Aorta (tissue), 5 donors: ENCODE results near the gene DNAH8. TPM values are rescaled to one million over a fixed set of nuclear protein-coding genes. Genes with fewer than 3 reads are reported as not detected.

Source experiments
- ATAC-seq: fragments of 200-7000 bp; cut with Tn5 transposase; one replicate; pipeline ENCODE4 v1.9.1; 2022; ENCODE audit warnings: moderate library complexity; ENCODE audit not compliant: low FRiP score
- DNase-seq, 2 donors: peaks; one replicate each; pipeline ENCODE4 v3.0.0-alpha.2; 2020
- H3K27ac ChIP-seq, 2 donors: one replicate each; pipeline ENCODE4 v1.5.1; 2013; ENCODE audit warnings: low read length in 2 of 2, mild to moderate bottlenecking in 2 of 2, moderate library complexity in 2 of 2, control low read depth in 1 of 2, inconsistent platforms in 1 of 2, low read depth in 1 of 2
- H3K27me3 ChIP-seq, 2 donors: one replicate each; pipeline ENCODE4 v1.6.1; 2013; ENCODE audit warnings: control low read depth in 1 of 2, low read length in 1 of 2, mild to moderate bottlenecking in 1 of 2, moderate library complexity in 1 of 2; ENCODE audit not compliant: insufficient read depth in 2 of 2, control insufficient read depth in 1 of 2
- H3K36me3 ChIP-seq, 2 donors: one replicate each; pipeline ENCODE4 v1.6.1; 2013; ENCODE audit warnings: control low read depth in 1 of 2, low read length in 1 of 2, mild to moderate bottlenecking in 1 of 2; ENCODE audit not compliant: insufficient read depth in 2 of 2, control insufficient read depth in 1 of 2
- H3K4me1 ChIP-seq, 2 donors: one replicate each; pipeline ENCODE4 v1.6.1; 2013; ENCODE audit warnings: low read length in 2 of 2, control low read depth in 1 of 2, mild to moderate bottlenecking in 1 of 2, moderate library complexity in 1 of 2; ENCODE audit not compliant: insufficient read depth in 2 of 2, control insufficient read depth in 1 of 2
- H3K4me3 ChIP-seq, 2 donors: one replicate each; pipeline ENCODE4 v1.5.1; 2013; ENCODE audit warnings: low read length in 2 of 2, control low read depth in 1 of 2, mild to moderate bottlenecking in 1 of 2
- H3K9me3 ChIP-seq: one replicate; pipeline ENCODE4 v1.6.1; 2013; ENCODE audit warnings: mild to moderate bottlenecking, low read length; ENCODE audit not compliant: control insufficient read depth
- WGBS, 2 donors: extraction: QIAGEN DNeasy Blood & Tissue Kit; methylation state at CpG; one replicate each; pipeline ENCODE4 v1.1.7; 2013; 5-methylcytosine and 5-hydroxymethylcytosine counted together
- intact Hi-C, 2 donors: fragments of 100-400 bp; cut with DNase I; formaldehyde crosslinking; loops; one replicate each; pipeline versions ENCODE4 v1.14.2 to v1.15.0; 2022
- polyA plus RNA-seq, 2 donors: library from polyadenylated mRNA; stranded (reverse); fragments of 200-250 nt; gene quantifications; one replicate each; pipeline ENCODE4 v1.2.3, GENCODE V29; 2013
- total RNA-seq, 2 donors: library from RNA; stranded (reverse); fragmentation: NEBNext Ultra II Directional; extraction: Animal tissue kit (Norgen Biotek cat#: 25700); gene quantifications; one replicate each; pipeline ENCODE4 v1.2.1, GENCODE V29; 2021
- donor health status: healthy with polysubstance abuse.
- donor health status: Bipolar disorder and iron deficiency.
- donor health status: DM: no; HTN: no; CAD: no.
- donor health status: DM: no; HTN: no; CAD: no.
- donor health status: DM: yes; HTN: yes; CAD: no.

Gene DNAH8
- total and polyA plus RNA-seq, 4 donors: under 0.01 to 0.03 (median 0.03) TPM; not detected in 1

- DNase-seq: no peak
- Histone ChIP-seq H3K27me3 (no peaks in the 10 kb centered on the region), H3K4me1 (no peaks in the 10 kb centered on the region), H3K4me3 (no peak overlapping the region), H3K9me3 (no peaks in the 10 kb centered on the region), H3K27ac (no peak overlapping the region), H3K36me3 (no peaks in the 10 kb centered on the region)
- WGBS, 2 donors: 84 to 90% methylated on average over 9 of the region's 9 CpGs
- intact Hi-C loops: no loop called here
- no peak for ATAC-seq
Measured at GRCh38 chr6:39074486-39074885, 359.4 kb downstream of the DNAH8 start.

- Histone ChIP-seq H3K27ac (no peak overlapping the region), H3K4me3 (no peak overlapping the region), H3K36me3 (no peaks in the 10 kb centered on the region), H3K4me1 (no peaks in the 10 kb centered on the region), H3K27me3 (no peaks in the 10 kb centered on the region), H3K9me3 (no peaks in the 10 kb centered on the region)
- ATAC-seq (no peak), DNase-seq (no peak)
- intact Hi-C loops: no loop called here
- WGBS, 2 donors: 79 to 80% methylated on average over 11 to 12 of the region's 12 CpGs
Measured at GRCh38 chr6:39075010-39075686, 360.0 kb downstream of the DNAH8 start.

GRCh38 chr6:39075807-39076622 is 360.9 kb downstream of the DNAH8 start:
- Histone ChIP-seq H3K27me3 (no peaks in the 10 kb centered on the region), H3K9me3 (no peaks in the 10 kb centered on the region), H3K4me3 (no peak overlapping the region), H3K27ac (no peak overlapping the region), H3K4me1 (no peaks in the 10 kb centered on the region), H3K36me3 (no peaks in the 10 kb centered on the region)
- WGBS, 2 donors: 79 to 87% methylated on average over 11 of the region's 11 CpGs
- intact Hi-C loops: no loop called here
- ATAC-seq: no peak
- no peak for DNase-seq

- 82 to 83% methylated on average over 9 of the region's 9 CpGs for WGBS, 2 donors
- no peak for ATAC-seq
- intact Hi-C loops: no loop called here
Measured at GRCh38 chr6:39076623-39077535, 361.8 kb downstream of the DNAH8 start.

GRCh38 chr6:39077882-39078594 is 362.9 kb downstream of the DNAH8 start:
- DNase-seq (no peak), ATAC-seq (no peak)
- Histone ChIP-seq H3K36me3 (no peaks in the 10 kb centered on the region), H3K27ac (no peak overlapping the region), H3K27me3 (no peaks in the 10 kb centered on the region), H3K9me3 (no peaks in the 10 kb centered on the region), H3K4me1 (no peaks in the 10 kb centered on the region), H3K4me3 (no peak overlapping the region)
- intact Hi-C loops: no loop called here
- WGBS, 2 donors: 83 to 87% methylated on average over 10 to 11 of the region's 11 CpGs

More at GRCh38 chr6:39076623-39077535, 361.8 kb downstream of the DNAH8 start:
- Histone ChIP-seq H3K36me3 (no peaks in the 10 kb centered on the region), H3K27me3 (no peaks in the 10 kb centered on the region), H3K4me1 (no peaks in the 10 kb centered on the region), H3K27ac (no peak overlapping the region), H3K9me3 (no peaks in the 10 kb centered on the region), H3K4me3 (no peak overlapping the region)
- DNase-seq: no peak

- Histone ChIP-seq H3K27ac (no peak overlapping the region), H3K4me1 (no peaks in the 10 kb centered on the region), H3K36me3 (no peaks in the 10 kb centered on the region), H3K9me3 (no peaks in the 10 kb centered on the region), H3K4me3 (no peak overlapping the region), H3K27me3 (no peaks in the 10 kb centered on the region)
- ATAC-seq (no peak), DNase-seq (no peak)
- 66 to 88% methylated on average over 3 of the region's 3 CpGs for WGBS, 2 donors
- intact Hi-C loops: no loop called here
Measured at GRCh38 chr6:39078695-39079094, 363.6 kb downstream of the DNAH8 start.

- Histone ChIP-seq H3K4me3 (no peak overlapping the region), H3K9me3 (no peaks in the 10 kb centered on the region), H3K27me3 (no peaks in the 10 kb centered on the region), H3K36me3 (no peaks in the 10 kb centered on the region), H3K27ac (no peak overlapping the region), H3K4me1 (no peaks in the 10 kb centered on the region)
- 79 to 86% methylated on average over 8 of the region's 8 CpGs for WGBS, 2 donors
- no peak for DNase-seq
- ATAC-seq: no peak
- intact Hi-C loops: no loop called here
Measured at GRCh38 chr6:39079197-39080125, 364.4 kb downstream of the DNAH8 start.
